Measurements from ENCODE around the gene FER.

Gene FER

DNA sequence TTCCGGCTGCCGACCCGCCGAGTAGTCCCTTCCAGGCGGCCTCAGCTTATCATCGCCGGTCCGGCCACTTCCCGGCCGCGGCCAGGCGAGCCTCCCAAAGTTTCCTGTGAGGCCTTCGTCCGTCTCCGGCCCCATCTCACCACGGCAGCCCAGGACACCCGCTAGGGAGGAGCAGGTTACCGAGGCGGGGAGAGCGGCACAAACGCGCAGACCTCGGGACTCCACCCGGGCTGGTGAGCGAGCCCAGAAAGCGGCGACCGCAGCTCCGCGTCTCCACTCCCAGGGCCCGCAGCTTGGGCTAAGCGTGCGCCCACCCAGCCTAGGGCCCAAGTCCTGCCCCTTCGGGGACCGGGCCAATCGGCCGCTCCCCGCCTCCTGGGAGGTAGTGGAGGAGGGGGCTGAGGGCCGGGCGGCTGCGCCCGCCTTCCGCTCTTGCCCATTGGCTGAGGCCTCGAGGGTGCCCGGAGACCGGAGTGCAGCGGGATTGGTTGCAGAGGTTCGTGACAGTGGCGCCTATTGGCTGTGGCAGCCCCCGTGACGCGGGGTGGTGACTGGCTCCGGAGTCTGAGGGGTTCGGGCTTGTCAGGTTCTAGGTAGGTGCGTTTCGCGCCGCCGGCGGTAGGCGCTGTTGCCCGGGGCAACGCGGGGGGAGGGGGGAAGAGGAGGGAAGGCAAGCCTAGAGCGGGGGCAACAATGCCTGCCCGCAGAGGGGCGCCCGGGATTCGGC lies 867 bp downstream of the FER start:
- DNase-seq, result peak; percentile 96
- Mint-ChIP-seq H3K4me1 (peaks cover 24% of the 10 kb centered on the region), H3K27me3 (ENCODE audit: low read depth, poor library complexity) (peaks cover 3% of the 10 kb centered on the region), H3K4me3 (peak overlapping the region; percentile 94), H3K9me3 (no peaks in the 10 kb centered on the region), H3K27ac (peak overlapping the region; percentile 99), H3K36me3 (ENCODE audit: low read depth) (no peaks in the 10 kb centered on the region)
- TF ChIP-seq, protein P1, sequence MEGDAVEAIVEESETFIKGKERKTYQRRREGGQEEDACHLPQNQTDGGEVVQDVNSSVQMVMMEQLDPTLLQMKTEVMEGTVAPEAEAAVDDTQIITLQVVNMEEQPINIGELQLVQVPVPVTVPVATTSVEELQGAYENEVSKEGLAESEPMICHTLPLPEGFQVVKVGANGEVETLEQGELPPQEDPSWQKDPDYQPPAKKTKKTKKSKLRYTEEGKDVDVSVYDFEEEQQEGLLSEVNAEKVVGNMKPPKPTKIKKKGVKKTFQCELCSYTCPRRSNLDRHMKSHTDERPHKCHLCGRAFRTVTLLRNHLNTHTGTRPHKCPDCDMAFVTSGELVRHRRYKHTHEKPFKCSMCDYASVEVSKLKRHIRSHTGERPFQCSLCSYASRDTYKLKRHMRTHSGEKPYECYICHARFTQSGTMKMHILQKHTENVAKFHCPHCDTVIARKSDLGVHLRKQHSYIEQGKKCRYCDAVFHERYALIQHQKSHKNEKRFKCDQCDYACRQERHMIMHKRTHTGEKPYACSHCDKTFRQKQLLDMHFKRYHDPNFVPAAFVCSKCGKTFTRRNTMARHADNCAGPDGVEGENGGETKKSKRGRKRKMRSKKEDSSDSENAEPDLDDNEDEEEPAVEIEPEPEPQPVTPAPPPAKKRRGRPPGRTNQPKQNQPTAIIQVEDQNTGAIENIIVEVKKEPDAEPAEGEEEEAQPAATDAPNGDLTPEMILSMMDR (IDR thresholded peaks at IDR 0.05), result no peak

DNA sequence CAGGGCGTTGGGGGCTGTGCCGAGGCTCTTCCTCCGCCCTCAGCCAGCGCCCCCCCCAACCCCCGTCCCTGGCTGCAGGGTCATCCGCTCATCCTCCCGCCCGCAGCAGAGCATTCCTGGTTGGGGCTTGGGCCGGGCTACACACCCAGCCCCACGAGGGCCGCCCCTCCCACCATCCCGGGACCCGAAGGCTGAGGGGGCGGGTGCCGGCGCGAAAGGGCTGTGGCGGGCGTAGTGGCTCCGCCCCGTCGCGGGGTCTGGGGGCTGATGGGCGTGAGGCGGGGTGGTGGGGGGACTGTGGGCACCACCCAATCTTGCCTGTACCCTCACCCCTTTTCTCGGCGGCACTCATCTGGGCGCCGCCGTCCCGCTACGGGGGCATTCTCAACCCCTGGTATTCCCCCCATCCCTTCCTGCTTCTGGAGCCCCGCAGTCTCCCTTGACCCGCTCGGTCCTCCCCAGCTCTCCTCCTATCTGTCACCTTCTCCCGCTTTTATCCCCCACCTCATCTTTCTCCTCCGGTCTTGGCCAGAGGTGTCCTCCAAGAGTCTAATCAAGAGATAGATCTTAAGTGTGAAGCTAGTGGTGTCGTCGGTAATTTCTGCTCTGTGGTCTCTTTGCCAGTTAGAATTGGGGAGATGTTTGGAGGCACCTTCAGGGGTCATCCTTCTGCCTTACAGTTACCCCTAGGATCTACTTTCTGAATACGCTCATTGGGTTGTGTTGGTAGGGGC lies 1.6 kb downstream of the FER start:
- no peaks in the 10 kb centered on the region for H3K9me3 Mint-ChIP-seq
- TF ChIP-seq, protein P1 (IDR thresholded peaks at IDR 0.05), result no peak
- H3K27me3 Mint-ChIP-seq (ENCODE audit: low read depth, poor library complexity), result peaks cover 3% of the 10 kb centered on the region
- H3K36me3 Mint-ChIP-seq (ENCODE audit: low read depth), result no peaks in the 10 kb centered on the region
- H3K27ac Mint-ChIP-seq, result no peak overlapping the region
- peak overlapping the region; percentile 94 for H3K4me3 Mint-ChIP-seq
- DNase-seq, result peak; percentile 86
- H3K4me1 Mint-ChIP-seq, result peaks cover 24% of the 10 kb centered on the region

DNA sequence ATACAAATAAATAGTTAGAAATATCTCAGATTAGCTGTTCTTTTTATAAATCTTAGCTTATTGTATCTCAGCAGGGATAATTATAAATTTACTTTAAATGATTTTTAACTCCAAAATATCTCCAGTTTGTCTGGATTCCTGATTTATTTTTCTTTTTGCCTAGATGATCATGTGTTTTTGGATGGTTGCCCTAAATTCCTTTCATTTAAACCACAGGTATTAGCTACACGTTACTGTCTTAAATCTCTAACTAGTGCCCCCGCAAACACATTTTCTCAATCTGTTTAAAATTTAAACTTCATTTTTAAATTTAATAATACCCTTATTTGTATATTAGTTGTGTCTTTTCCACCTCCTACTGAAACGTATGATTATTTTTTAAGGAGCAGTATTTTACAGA lies 5.6 kb downstream of the FER start:
- Mint-ChIP-seq H3K27me3 (ENCODE audit: low read depth, poor library complexity) (no peaks in the 10 kb centered on the region), H3K27ac (no peak overlapping the region), H3K4me3 (no peak overlapping the region), H3K4me1 (peaks cover 10% of the 10 kb centered on the region), H3K36me3 (ENCODE audit: low read depth) (peaks cover 13% of the 10 kb centered on the region), H3K9me3 (peaks cover 4% of the 10 kb centered on the region)
- DNase-seq, result no peak
- TF ChIP-seq, protein P1 (IDR thresholded peaks at IDR 0.05), result no peak

DNA sequence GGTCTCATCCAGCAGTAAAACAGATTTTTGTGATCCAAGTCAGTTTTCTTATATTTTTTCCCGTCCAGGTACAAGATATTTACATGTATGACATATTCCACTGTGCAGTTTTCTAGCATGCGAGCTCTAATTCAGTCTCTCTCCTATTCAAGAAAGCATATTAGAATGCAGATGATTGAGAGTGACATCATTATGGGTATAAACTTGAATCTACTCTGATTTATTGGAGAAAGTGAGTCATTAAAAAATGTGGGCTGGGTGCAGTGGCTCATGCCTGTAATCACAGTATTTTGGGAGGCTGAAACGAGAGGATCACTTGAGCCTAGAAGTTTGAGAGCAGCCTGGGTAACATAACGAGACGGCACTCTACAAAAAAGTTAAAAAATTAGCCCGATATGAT lies 6.2 kb downstream of the FER start:
- peaks cover 9% of the 10 kb centered on the region for H3K9me3 Mint-ChIP-seq
- DNase-seq, result no peak
- H3K27me3 Mint-ChIP-seq (ENCODE audit: low read depth, poor library complexity), result no peaks in the 10 kb centered on the region
- TF ChIP-seq, protein P1 (IDR thresholded peaks at IDR 0.05), result no peak
- no peak overlapping the region for H3K27ac Mint-ChIP-seq
- H3K36me3 Mint-ChIP-seq (ENCODE audit: low read depth), result peaks cover 19% of the 10 kb centered on the region
- no peak overlapping the region for H3K4me3 Mint-ChIP-seq
- peaks cover 10% of the 10 kb centered on the region for H3K4me1 Mint-ChIP-seq

DNA sequence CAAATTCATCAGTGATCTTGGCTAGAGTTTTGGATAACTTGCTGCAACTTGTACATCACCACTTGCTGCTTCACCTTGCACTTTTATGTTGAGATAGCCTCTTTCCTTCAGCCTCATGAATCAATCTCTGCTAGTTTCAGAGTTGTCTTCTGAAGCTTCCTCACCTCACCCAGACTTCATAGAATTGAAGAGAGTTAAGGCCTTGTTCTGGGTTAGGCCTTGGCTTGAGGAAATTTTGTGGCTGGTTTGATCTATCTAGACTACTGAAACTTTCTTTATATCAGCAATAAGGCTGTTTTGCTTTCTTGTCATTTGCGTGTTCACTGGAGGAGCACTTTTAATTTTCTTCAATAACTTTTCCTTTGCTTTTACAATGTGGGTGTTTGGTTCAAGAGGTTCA lies 12.8 kb downstream of the FER start:
- TF ChIP-seq, protein P1 (IDR thresholded peaks at IDR 0.05), result no peak
- H3K4me3 Mint-ChIP-seq, result no peak overlapping the region
- peaks cover 48% of the 10 kb centered on the region for H3K36me3 Mint-ChIP-seq (ENCODE audit: low read depth)
- H3K27me3 Mint-ChIP-seq (ENCODE audit: low read depth, poor library complexity), result peaks cover 3% of the 10 kb centered on the region
- DNase-seq, result no peak
- H3K9me3 Mint-ChIP-seq, result peaks cover 32% of the 10 kb centered on the region
- H3K4me1 Mint-ChIP-seq, result peaks cover 6% of the 10 kb centered on the region
- no peak overlapping the region for H3K27ac Mint-ChIP-seq

All from nephron progenitor cell (in vitro differentiated cells).